Measurements from ENCODE around the gene METTL17.

GRCh38 chr14:21022686-21023085 is 32.9 kb downstream of the METTL17 start:
- TF ChIP-seq CTCF (IDR thresholded peaks at IDR 0.05) (no peak), POLR2AphosphoS5 (IDR thresholded peaks at IDR 0.05) (no peak), EP300 (IDR thresholded peaks at IDR 0.05) (peak; percentile 5)
